SJSA1 (cell line): ENCODE results near the gene C11orf24. TPM values are rescaled to one million over a fixed set of nuclear protein-coding genes. Genes with fewer than 3 reads are reported as not detected.

Experiments
- total RNA-seq: library from RNA; depleted of rRNA; stranded (reverse); fragments of >200 nt; shearing (Covaris generic); gene quantifications from 2 replicates; pipeline ENCODE4 v1.2.3, GENCODE V29; 2014; rRNA removed

Gene C11orf24
- total RNA-seq, 1 experiment from 2014 or later, result 74.3 TPM

Other genes with a start within 250 kb of the C11orf24 start
- gene NDUFS8, start 241.3 kb downstream of the C11orf24 start, total RNA-seq, result 266 and 451 TPM in 2 replicates
- gene TCIRG1, start 232.9 kb downstream of the C11orf24 start, total RNA-seq, result 124 and 155 TPM in 2 replicates
- gene CHKA, start 150.6 kb downstream of the C11orf24 start, total RNA-seq, result 28.5 and 36.1 TPM in 2 replicates
- 57.2 and 58.8 TPM in 2 replicates for gene KMT5B, start 58.7 kb downstream of the C11orf24 start, total RNA-seq
- gene LRP5, start 40.6 kb upstream of the C11orf24 start, total RNA-seq, result 25.8 and 32.2 TPM in 2 replicates
- gene PPP6R3, start 188.8 kb upstream of the C11orf24 start, total RNA-seq, result 211 and 279 TPM in 2 replicates